Naive B cell (primary cell): ENCODE results near the gene SLC37A1. TPM values are rescaled to one million over a fixed set of nuclear protein-coding genes. Genes with fewer than 3 reads are reported as not detected.
"Not testable (repeated sequence)": the region's sequence is repeated elsewhere in the genome, so short reads cannot be mapped to it uniquely, and the experiment has no call there.

Experiments used
- ATAC-seq, 2 donors: fragments of 150-1000 bp; cut with Tn5 transposase; 2 replicates each; pipeline ENCODE4 v1.10.0; 2021; ENCODE audit warnings: low read depth in 2 of 2, mild to moderate bottlenecking in 2 of 2, moderate library complexity in 2 of 2
- DNase-seq: peaks from one replicate; pipeline ENCODE4 v3.0.0; 2022
- H3K27ac Mint-ChIP-seq, 6 donors: one replicate each; pipeline ENCODE4 v1.8.0; 2020 to 2022; ENCODE audit warnings: mild to moderate bottlenecking in 6 of 6, mixed read lengths in 6 of 6, moderate library complexity in 5 of 6, inconsistent platforms in 2 of 6
- H3K27me3 Mint-ChIP-seq, 3 donors: one replicate each; pipeline ENCODE4 v1.8.0; 2021 to 2022; ENCODE audit warnings: mixed read lengths in 3 of 3, mild to moderate bottlenecking in 1 of 3
- H3K36me3 Mint-ChIP-seq, 2 donors: one replicate each; pipeline ENCODE4 v1.8.0; 2020 to 2022; ENCODE audit warnings: mixed read lengths in 2 of 2, inconsistent platforms in 1 of 2, mild to moderate bottlenecking in 1 of 2
- H3K4me1 Mint-ChIP-seq, 3 donors: one replicate each; pipeline ENCODE4 v1.8.0; 2020 to 2022; ENCODE audit warnings: mixed read lengths in 3 of 3, inconsistent platforms in 1 of 3, mild to moderate bottlenecking in 1 of 3, moderate library complexity in 1 of 3
- H3K4me3 Mint-ChIP-seq, 8 donors: one replicate each; pipeline ENCODE4 v1.8.0; 2020 to 2022; ENCODE audit warnings: mild to moderate bottlenecking in 8 of 8, mixed read lengths in 8 of 8, moderate library complexity in 8 of 8, inconsistent platforms in 2 of 8
- H3K9me3 Mint-ChIP-seq, 7 donors: one replicate each; pipeline ENCODE4 v1.8.0; 2020 to 2022; ENCODE audit warnings: mixed read lengths in 7 of 7, mild to moderate bottlenecking in 5 of 7, inconsistent platforms in 2 of 7, moderate library complexity in 1 of 7
- polyA plus RNA-seq, 6 donors: library from polyadenylated mRNA; unstranded; fragments of 300-500 nt; fragmentation: Illumina TruSeq; gene quantifications; one replicate each; pipeline ENCODE4 v1.2.3, GENCODE V29; 2021; ENCODE audit warnings: low read depth in 6 of 6

The SLC37A1 gene
- polyA plus RNA-seq, 6 donors from 2014 or later = 4.9 to 15.7 (median 11.2) TPM

- ATAC-seq, H3K36me3 Mint-ChIP-seq, H3K9me3 Mint-ChIP-seq, H3K4me3 Mint-ChIP-seq, DNase-seq, H3K27ac Mint-ChIP-seq, H3K4me1 Mint-ChIP-seq: not testable (repeated sequence)
- peaks cover 0 to 14% (median 9%) of the 10 kb centered on the region in 3 donors for H3K27me3 Mint-ChIP-seq
These were observed 114.9 kb downstream of the SLC37A1 start for GRCh38 chr21:42628466-42629061.

GRCh38 chr21:42629933-42630589, 116.4 kb downstream of the SLC37A1 start:
- no peak overlapping the region for H3K4me3 Mint-ChIP-seq
- DNase-seq = no peak
- H3K9me3 Mint-ChIP-seq = no peaks in the 10 kb centered on the region
- peaks cover 0 to 6% (median 5%) of the 10 kb centered on the region in 3 donors for H3K27me3 Mint-ChIP-seq
- no peaks in the 10 kb centered on the region for H3K4me1 Mint-ChIP-seq
- ATAC-seq = no peak
- H3K36me3 Mint-ChIP-seq = no peaks in the 10 kb centered on the region
- no peak overlapping the region for H3K27ac Mint-ChIP-seq

GRCh38 chr21:42630626-42631025, 117.0 kb downstream of the SLC37A1 start:
- DNase-seq = no peak
- no peaks in the 10 kb centered on the region for H3K36me3 Mint-ChIP-seq
- no peaks in the 10 kb centered on the region for H3K9me3 Mint-ChIP-seq
- ATAC-seq = no peak
- H3K27ac Mint-ChIP-seq = no peak overlapping the region
- peaks cover 0 to 6% (median 5%) of the 10 kb centered on the region in 3 donors for H3K27me3 Mint-ChIP-seq
- H3K4me3 Mint-ChIP-seq = no peak overlapping the region
- H3K4me1 Mint-ChIP-seq = no peaks in the 10 kb centered on the region

Other genes starting within 250 kb of the SLC37A1 start
- not detected for gene TFF3, start 198.4 kb upstream of the SLC37A1 start, polyA plus RNA-seq
- not detected for gene TFF2, start 162.9 kb upstream of the SLC37A1 start, polyA plus RNA-seq
- gene TFF1, start 147.3 kb upstream of the SLC37A1 start, polyA plus RNA-seq = not detected
- not detected for gene TMPRSS3, start 117.8 kb upstream of the SLC37A1 start, polyA plus RNA-seq
- under 1 TPM in 2 of 6 donors, not detected in 4; 0.16 to 0.32 TPM for gene UBASH3A, start 110.0 kb upstream of the SLC37A1 start, polyA plus RNA-seq
- not detected for gene RSPH1, start 17.6 kb upstream of the SLC37A1 start, polyA plus RNA-seq
- 1 to 10 TPM in 2 of 6 donors, under 1 TPM in 3, not detected in 1; 0.26 to 1.5 (median 0.79) TPM for gene PDE9A, start 139.8 kb downstream of the SLC37A1 start, polyA plus RNA-seq